Measurements from ENCODE around the gene ANKRD36.

- no peak for TF ChIP-seq CTCF (IDR thresholded peaks at IDR 0.05)
- no peak for TF ChIP-seq POLR2A (IDR thresholded peaks at IDR 0.05)
These were observed 154.6 kb downstream of the ANKRD36 start for GRCh38 chr2:97267411-97268074.

All from testis (tissue), 2 donors.